Endometrium (tissue), 2 donors: Measurements from ENCODE around the gene PBX4.

Experiments used
- FAIRE-seq: peaks from 2 replicates; lab custom pipeline; 2012; peaks lifted over from hg19 to GRCh38; lab: Jason Lieb, UNC
- donor health status: control.
- donor health status: control.

The PBX4 gene

GRCh38 chr19:19587771-19588170 lies 30.7 kb downstream of the PBX4 start:
- no peak for FAIRE-seq

- FAIRE-seq: no peak
These were observed 34.1 kb downstream of the PBX4 start for GRCh38 chr19:19584356-19584755.

GRCh38 chr19:19582471-19582870 lies 36.0 kb downstream of the PBX4 start:
- no peak for FAIRE-seq

- FAIRE-seq: no peak
These were observed 37.1 kb downstream of the PBX4 start for GRCh38 chr19:19581391-19581790.

- FAIRE-seq: no peak
These were observed 38.1 kb downstream of the PBX4 start for GRCh38 chr19:19580418-19580817.

GRCh38 chr19:19579533-19580361 lies 38.7 kb downstream of the PBX4 start:
- no peak for FAIRE-seq

- no peak for FAIRE-seq
These were observed 40.2 kb downstream of the PBX4 start for GRCh38 chr19:19578252-19578651.

- FAIRE-seq: no peak
These were observed 43.1 kb downstream of the PBX4 start for GRCh38 chr19:19575411-19575810.

GRCh38 chr19:19571071-19571786 lies 47.3 kb downstream of the PBX4 start:
- FAIRE-seq: no peak

GRCh38 chr19:19570571-19570970 lies 47.9 kb downstream of the PBX4 start:
- FAIRE-seq: no peak

- FAIRE-seq: no peak
These were observed 49.4 kb downstream of the PBX4 start for GRCh38 chr19:19568802-19569756.

- FAIRE-seq: no peak
These were observed 51.1 kb downstream of the PBX4 start for GRCh38 chr19:19567391-19567790.

- FAIRE-seq: no peak
These were observed 52.2 kb downstream of the PBX4 start for GRCh38 chr19:19566306-19566705.

GRCh38 chr19:19563348-19563848 lies 55.1 kb downstream of the PBX4 start:
- no peak for FAIRE-seq

- no peak for FAIRE-seq
These were observed 55.7 kb downstream of the PBX4 start for GRCh38 chr19:19562665-19563347.

- no peak for FAIRE-seq
These were observed 56.4 kb downstream of the PBX4 start for GRCh38 chr19:19561946-19562664.

- no peak for FAIRE-seq
These were observed 58.6 kb downstream of the PBX4 start for GRCh38 chr19:19559931-19560330.

GRCh38 chr19:19558636-19559035 lies 59.9 kb downstream of the PBX4 start:
- FAIRE-seq: no peak

GRCh38 chr19:19558055-19558454 lies 60.4 kb downstream of the PBX4 start:
- FAIRE-seq: no peak

- no peak for FAIRE-seq
These were observed 64.1 kb downstream of the PBX4 start for GRCh38 chr19:19554074-19555023.
